DMS53 treated with DMSO at 0.1 percent for 48 hours (cell line): ENCODE results near the gene RNF207.

Source experiments
- DNase-seq: peaks from one replicate; lab custom pipeline; 2025; ENCODE audit not compliant: unreplicated experiment; lab: John Stamatoyannopoulos, UW

RNF207 gene, protein sequence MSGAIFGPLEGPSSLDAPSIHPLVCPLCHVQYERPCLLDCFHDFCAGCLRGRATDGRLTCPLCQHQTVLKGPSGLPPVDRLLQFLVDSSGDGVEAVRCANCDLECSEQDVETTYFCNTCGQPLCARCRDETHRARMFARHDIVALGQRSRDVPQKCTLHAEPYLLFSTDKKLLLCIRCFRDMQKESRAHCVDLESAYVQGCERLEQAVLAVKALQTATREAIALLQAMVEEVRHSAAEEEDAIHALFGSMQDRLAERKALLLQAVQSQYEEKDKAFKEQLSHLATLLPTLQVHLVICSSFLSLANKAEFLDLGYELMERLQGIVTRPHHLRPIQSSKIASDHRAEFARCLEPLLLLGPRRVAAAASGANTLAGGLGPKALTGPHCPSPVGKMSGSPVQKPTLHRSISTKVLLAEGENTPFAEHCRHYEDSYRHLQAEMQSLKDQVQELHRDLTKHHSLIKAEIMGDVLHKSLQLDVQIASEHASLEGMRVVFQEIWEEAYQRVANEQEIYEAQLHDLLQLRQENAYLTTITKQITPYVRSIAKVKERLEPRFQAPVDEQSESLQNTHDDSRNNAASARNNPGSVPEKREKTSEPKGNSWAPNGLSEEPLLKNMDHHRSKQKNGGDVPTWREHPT

DNA sequence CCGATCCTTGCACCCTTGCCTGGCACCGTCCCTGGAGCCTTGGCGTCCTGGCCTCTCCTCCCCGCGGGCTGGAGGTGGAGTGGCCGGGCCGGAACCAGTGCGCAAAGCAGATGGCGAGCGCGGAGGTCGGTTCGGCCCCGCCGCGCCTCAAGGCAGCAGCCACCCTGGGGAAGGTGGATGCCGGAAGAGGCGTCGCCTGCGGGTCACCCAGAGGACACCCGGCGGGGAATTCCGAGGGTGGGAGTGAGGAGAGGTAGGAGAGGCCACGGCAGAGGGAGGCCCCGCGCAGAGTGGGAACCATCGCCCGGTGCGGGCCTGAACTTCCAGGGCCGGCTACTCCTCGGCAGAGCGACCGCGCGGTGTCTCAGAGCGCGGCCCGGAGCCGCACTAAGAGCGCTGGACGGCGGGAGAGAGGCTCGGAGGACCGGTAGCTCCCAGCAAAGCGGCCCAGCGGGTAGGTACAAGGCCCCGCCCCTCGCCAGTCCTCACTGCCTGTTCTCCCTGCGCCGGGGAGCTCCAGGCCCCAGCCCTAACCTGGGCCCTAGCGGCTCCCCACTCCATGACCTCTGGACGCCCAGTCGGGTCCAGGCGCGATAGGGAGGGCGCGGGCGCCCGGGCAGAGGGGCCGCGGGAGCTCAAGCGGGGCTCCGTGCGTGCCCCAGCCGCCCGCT, at the start of gene RNF207:
RNF207 (plus strand) TSS at position 271 of the 671 bp plus-strand sequence. CDS start 417 bp downstream, outside the sequence.
- peak; percentile 79 for DNase-seq

- no peak for DNase-seq
Observed at GRCh38 chr1:6157132-6157527, 48.8 kb upstream of the RNF207 start.

GRCh38 chr1:6157528-6158174, 48.3 kb upstream of the RNF207 start:
- peak; percentile 87 for DNase-seq

DNA sequence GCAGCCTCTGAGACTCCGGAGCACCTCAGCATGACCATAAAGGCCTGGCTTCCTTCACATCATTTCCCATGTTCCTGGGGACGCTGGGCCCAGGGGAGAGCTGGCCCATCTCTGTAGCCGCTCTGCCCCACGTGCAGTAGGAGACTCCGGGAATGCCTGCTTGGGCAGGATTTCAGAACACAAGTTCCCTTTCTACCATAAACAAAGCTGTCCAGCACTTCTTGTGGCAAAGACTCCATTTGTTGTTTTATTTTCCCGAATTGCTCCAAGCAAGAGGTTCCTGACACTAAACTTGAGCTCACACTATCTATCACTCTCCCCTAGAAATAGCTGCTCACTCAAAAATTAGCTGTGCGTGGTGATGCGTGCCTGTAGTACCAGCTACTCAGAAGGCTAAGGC, 47.7 kb upstream of the RNF207 start:
- DNase-seq: no peak

- no peak for DNase-seq
Observed at GRCh38 chr1:6162341-6162740, 43.6 kb upstream of the RNF207 start.

DNA sequence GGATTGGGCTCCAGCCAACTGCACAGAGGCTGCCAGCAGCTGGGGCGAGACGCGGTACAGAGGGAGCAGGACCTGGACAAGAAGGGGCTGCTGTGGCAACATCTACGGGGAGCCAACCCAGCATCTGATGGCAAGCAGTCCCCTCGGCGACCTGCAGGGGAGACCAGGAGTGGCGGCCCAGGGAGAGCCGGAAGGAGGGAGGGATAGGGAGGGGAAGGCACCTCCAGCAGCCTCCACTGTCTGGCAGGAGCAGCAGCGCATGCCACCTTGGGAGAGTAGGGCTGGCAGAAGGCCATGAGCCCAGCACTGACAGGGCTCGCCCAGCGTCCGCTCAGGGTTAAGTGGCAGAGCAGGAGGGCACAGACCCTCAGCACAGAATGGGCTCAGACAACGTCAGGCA, 43.1 kb upstream of the RNF207 start:
- no peak for DNase-seq

DNA sequence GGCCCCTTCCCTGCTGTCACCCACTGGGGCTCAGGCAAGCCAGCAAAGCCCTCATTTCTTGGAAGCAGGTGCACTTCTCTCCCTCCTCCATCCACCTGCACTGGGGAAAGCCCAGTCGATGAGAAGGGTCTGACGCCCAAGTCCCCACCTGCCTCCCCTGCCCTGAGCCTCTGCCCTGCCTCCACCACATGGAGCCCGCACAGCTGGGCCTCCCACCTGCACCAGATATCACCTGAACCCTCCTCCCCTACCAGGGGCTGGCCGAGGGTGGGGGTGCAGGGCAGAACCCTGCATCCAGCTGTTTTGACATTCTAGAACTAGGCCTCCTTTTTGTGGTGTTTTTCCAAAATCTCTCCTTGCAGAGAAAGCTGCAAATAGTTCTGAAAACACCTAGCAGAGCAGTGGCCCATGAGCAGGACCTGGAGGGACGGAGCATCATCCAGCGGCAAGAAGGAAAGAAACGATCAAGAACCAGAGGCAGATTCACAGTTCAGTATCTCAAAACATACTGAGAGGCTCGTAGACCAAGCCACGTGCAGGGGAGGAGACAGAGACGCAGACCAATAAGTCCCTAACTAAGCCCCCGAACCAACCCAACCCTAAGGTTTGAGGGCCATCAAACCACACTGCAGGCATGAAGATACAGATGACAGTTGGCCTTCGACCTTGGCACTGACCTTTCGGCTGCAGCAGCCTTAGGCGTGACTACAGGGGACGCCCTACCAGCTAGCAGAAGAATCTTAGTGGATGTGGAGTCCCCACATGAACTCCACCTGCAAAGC, 42.5 kb upstream of the RNF207 start:
- no peak for DNase-seq

GRCh38 chr1:6163973-6164617, 41.8 kb upstream of the RNF207 start:
- DNase-seq: no peak

DNA sequence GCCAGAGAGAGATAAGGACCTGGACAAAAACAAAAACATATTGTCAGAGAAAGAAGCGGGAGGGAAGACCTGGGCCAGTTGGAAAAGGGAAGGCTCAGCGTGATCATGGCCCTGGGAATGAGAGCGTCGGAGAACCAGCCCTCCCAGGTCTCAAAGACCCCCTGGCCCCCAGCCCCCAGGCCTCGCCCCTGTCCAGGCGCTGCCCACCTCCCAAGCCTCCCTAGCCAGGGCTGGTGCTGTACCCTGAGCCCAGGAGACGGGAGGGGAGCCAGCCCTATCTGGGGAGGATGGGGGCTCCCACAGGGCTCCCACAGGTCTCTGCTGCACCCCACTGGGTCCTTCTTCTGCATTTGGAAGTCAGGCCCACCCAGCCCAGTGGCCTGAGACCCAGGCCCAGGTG, 40.9 kb upstream of the RNF207 start:
- no peak for DNase-seq

DNA sequence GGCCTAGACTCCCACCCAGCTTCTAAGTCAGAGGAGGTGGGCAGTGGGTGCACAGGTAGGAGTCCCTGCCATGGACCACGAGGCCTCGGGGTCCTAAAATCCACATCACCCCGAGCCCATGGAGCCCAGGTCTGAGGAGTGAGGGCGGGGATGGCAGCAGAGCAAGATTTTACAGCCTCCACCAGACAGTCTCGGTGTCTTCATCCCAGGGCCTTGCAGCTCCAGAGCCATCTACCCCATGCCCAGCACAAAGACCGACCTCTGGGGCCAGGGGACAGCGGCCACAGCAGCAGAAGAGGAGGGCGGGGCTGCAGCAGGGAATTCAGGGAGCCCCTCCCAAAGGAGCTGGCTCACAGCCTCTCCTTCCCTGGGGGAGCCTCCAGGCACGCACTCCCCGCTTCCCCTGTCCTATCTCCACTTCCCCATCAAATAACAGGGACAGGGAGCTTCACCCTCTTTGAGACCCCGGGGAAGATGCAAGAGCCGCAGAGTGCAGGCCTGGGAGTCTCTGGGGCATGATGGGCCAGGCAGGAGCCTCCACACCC, 40.4 kb upstream of the RNF207 start:
- no peak for DNase-seq

GRCh38 chr1:6166221-6166620, 39.7 kb upstream of the RNF207 start:
- DNase-seq: no peak

GRCh38 chr1:6166655-6167390, 39.1 kb upstream of the RNF207 start:
- DNase-seq: no peak

DNA sequence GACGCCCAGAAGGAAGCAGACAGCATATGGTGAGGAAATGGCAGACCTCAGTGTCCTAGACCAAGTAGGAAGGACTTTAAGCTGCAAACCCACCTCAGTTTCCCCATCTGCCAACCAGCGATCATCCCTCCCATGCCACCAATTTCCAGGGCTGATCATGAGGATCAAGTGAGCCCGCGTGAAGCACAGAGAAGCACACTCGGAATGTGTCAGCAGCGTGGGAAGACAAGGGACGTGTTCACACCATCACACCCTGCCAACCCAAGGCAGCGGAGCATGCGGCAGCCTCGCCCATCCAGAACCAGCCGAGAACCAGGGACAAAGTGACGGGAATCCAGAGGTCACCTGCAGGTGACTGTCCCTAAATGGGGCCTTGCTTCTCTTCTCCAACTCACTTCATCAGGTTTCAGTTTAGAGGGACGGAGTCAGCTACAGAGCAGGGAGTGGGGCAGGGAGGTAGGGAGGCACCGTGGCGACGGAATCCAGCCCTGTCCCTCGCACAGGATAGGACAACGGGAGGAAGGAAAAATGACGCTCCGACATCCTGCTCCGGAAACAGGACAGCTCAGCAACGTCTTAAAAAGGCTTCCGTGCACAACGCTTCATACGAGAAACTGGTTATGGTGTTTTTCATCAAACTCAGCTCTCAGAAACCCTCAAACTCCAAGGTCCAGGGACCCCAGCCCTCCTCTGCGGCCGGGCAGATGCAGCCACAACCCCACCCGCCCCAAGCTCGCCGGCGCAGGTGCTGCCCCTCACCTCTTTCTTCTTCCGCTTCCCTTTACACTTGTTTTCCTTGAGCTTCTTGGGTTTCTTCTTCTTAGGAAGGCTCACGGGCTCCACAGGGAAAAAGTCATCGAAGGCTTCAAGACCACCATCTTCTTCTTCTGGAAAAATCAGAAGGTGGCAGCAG, 38.3 kb upstream of the RNF207 start:
- DNase-seq: no peak

GRCh38 chr1:6168947-6169586, 36.9 kb upstream of the RNF207 start:
- no peak for DNase-seq

DNA sequence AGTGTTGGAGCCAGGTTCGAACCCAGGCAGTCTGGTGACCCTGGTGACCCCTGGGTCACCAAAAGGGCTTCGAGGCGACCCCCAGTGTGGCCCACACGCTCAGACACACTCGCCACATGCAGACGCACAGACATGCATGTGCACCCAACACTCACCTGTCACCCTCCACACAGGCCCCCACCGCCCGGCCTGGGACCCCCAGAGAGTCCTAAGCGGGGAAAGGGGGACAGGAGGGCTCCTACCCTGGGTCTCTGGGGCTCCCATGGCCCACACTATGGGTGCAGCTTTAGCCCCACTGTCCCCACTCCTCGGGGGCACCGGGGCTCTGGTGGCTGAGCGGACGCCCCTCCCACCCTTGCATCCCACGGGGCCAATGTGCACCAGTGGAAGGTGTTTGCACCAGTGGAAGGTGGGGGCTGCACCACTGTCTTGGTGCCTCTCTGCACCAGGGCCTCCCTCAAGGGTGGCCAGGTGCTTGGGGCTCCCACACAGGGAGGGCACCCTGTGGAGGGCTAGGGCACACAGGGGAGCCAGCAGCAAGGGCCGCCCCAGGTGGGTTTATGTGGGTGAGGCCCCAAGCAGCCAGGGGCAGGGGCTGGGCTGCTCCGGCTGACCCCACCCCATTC, 35.7 kb upstream of the RNF207 start:
- no peak for DNase-seq

DNA sequence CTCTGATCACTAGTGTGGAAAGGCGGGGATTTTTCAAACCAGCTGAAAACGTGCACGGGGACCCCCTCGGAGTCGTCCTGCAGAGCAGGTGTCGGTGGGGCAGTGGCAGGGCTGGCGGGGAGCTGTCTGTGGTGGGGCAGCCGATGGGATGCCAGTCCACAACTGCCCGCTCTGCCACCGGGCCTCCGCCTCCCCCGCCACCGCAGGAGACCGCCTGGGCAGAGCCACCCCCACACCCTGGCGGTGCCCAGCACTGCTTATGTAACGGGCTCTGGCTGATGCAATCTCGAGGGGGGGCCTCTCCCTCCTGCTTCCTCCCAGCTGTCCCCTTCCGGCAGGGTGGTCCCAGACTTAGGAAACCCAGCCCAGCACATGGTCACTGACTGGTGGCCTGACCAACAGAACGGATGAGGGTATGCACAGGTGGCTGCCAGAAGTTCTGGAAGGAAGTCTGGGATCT, 35.1 kb upstream of the RNF207 start:
- DNase-seq: no peak

DNA sequence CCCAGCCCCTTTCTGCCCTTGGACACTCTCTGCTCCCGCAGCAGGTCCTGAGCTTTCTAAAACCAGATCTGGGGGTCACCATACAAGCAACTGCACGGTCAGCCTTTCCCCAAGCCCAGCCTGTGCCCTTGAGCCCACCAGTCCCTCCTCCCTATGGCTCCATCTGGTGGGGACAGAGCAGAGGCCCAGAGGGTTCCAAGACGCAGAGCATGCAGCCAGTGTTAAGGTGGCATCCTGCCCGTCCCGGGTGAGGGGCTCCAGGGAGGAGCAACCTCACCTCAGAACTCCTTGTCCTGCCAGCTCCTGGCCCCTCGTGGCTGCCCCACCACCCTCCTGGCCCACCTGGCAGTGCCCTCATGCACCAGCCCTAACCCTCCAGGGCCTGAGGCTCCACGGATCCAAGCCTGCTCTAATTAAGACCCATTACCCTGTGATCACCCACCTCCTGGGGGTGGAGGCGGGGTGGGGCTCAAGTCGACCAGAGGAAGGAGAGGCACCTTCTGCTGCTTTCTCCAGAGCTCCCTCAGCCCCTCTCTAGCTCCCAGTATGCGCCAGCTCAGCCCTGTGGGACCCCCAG, 34.3 kb upstream of the RNF207 start:
- DNase-seq: no peak
